Measurements from ENCODE around the gene CLCNKB.

DNA sequence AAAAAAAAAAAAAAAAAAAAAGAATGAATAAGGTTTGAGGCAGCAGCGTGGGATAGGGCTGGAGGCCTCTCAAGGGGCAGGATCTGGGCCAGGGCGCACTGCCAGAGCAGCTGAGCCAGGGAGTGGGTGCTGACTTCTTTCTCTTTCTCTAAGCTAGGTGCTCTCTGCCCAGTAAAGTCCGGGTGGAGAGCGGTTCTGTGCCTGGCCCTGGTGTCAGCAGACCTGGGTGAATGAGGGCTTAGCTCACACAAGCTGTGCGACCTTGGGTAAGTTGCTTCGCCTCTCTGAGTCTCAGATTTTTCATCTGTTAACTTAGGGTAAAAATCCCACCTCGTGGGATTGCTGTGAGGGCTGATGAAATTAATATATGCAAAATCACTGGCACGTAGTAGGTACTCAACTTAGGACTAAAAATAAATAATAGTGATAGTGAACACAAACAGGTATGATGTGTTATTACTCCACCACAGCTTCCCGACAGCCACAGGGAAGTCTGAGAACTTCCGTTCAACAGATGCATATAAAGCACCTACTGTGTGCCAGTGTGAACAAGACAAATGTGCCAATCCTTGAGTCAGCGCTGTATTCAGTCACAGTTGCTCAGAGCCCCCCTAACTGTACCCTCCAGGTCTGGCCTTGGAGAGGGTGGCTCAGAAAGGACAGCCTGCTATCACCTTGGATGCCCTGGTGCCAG, 31.9 kb downstream of the CLCNKB start:
- TF ChIP-seq POLR2AphosphoS5 (IDR thresholded peaks at IDR 0.05; ENCODE audit: low read depth) (no peak), EZH2phosphoT487 (IDR thresholded peaks at IDR 0.05; ENCODE audit: unreplicated experiment) (no peak), CREB1 (CRISPR knock-in tag; IDR thresholded peaks at IDR 0.05; ENCODE audit: low read depth) (no peak)
- TF ChIP-seq, protein P1, sequence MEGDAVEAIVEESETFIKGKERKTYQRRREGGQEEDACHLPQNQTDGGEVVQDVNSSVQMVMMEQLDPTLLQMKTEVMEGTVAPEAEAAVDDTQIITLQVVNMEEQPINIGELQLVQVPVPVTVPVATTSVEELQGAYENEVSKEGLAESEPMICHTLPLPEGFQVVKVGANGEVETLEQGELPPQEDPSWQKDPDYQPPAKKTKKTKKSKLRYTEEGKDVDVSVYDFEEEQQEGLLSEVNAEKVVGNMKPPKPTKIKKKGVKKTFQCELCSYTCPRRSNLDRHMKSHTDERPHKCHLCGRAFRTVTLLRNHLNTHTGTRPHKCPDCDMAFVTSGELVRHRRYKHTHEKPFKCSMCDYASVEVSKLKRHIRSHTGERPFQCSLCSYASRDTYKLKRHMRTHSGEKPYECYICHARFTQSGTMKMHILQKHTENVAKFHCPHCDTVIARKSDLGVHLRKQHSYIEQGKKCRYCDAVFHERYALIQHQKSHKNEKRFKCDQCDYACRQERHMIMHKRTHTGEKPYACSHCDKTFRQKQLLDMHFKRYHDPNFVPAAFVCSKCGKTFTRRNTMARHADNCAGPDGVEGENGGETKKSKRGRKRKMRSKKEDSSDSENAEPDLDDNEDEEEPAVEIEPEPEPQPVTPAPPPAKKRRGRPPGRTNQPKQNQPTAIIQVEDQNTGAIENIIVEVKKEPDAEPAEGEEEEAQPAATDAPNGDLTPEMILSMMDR (conservative IDR thresholded peaks at IDR 0.05; ENCODE audit: low read depth in 2 of 2) = no peak
